Uterine smooth muscle cell (primary cell): ENCODE data around the gene FZD1. TPM values are rescaled to one million over a fixed set of nuclear protein-coding genes. Genes with fewer than 3 reads are reported as not detected.

Experiments used
- total RNA-seq: library from RNA; depleted of rRNA; stranded (reverse); fragments of >200 nt; gene quantifications from 2 replicates; pipeline ENCODE4 v1.2.3, GENCODE V29; 2014

Gene FZD1
- 18.7 and 25.1 TPM in 2 replicates for total RNA-seq

DNA sequence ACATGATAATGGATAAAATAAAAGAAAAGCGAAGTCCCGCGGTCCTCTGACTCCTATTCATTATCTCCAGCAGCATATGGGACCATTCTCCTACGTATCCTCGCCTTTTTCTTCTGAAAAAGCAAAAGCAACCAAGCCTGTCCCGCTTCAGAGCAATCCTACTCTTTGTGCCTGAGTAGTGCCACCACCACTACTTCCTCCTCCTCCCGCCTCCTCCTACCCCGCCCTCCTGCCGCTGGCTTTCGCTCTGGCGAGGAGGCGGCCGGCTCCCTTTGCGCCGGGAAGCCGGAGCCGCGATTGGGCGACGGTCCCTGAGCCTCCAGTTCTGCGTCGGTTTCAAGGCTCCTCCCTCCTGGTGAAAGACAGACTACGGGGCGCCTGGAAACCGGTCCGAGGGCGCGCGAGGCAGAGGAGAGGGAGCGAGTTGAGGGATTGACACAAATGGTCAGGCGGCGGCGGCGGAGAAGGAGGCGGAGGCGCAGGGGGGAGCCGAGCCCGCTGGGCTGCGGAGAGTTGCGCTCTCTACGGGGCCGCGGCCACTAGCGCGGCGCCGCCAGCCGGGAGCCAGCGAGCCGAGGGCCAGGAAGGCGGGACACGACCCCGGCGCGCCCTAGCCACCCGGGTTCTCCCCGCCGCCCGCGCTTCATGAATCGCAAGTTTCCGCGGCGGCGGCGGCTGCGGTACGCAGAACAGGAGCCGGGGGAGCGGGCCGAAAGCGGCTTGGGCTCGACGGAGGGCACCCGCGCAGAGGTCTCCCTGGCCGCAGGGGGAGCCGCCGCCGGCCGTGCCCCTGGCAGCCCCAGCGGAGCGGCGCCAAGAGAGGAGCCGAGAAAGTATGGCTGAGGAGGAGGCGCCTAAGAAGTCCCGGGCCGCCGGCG is at the start of gene FZD1:
Gene FZD1 (plus strand): TSS at position 388 of the 878 bp plus-strand sequence. CDS start 448 bp downstream, at position 836.

